Keratinocyte (primary cell): ENCODE measurements around the gene AMMECR1. TPM values are rescaled to one million over a fixed set of nuclear protein-coding genes. Genes with fewer than 3 reads are reported as not detected.

Source experiments
- DNase-seq: peaks from one replicate; pipeline ENCODE4 v3.0.0-alpha.2; 2011; ENCODE audit warnings: low read depth, missing footprints, low spot score
- FAIRE-seq: peaks from 2 replicates; lab custom pipeline; 2011; peaks lifted over from hg19 to GRCh38; lab: Jason Lieb, UNC
- H2AFZ ChIP-seq: 2 replicates; pipeline ENCODE4 v1.6.0; 2012; ENCODE audit warnings: low read length, control low read depth, inconsistent platforms; ENCODE audit not compliant: control insufficient read depth
- H3K27ac ChIP-seq: 2 replicates; pipeline ENCODE4 v1.5.1; 2011; ENCODE audit warnings: low read length; ENCODE audit not compliant: control insufficient read depth, insufficient read depth
- H3K27me3 ChIP-seq: 3 replicates; pipeline ENCODE4 v1.6.0; 2011; ENCODE audit warnings: low read length; ENCODE audit not compliant: control insufficient read depth, insufficient read depth; ENCODE audit errors: extremely low read depth
- H3K36me3 ChIP-seq, 2 experiments: 2 replicates in 1 of 2; 3 replicates in 1 of 2; pipeline ENCODE4 v1.5.1; 2011; ENCODE audit warnings: low read length in 2 of 2, mild to moderate bottlenecking in 1 of 2; ENCODE audit not compliant: control insufficient read depth in 2 of 2, insufficient read depth in 2 of 2; ENCODE audit errors: extremely low read depth in 1 of 2
- H3K4me1 ChIP-seq: 3 replicates; pipeline ENCODE4 v1.5.1; 2011; ENCODE audit warnings: low read length; ENCODE audit not compliant: control insufficient read depth, insufficient read depth; ENCODE audit errors: extremely low read depth
- H3K4me2 ChIP-seq: 3 replicates; pipeline ENCODE4 v1.6.0; 2011; ENCODE audit warnings: low read depth, low read length; ENCODE audit not compliant: control insufficient read depth, insufficient read depth; ENCODE audit errors: extremely low read depth
- H3K4me3 ChIP-seq, 3 experiments: fragments of 200-600 bp in 1 of 3; sonication (generic) in 1 of 3; 2 replicates in 2 of 3; 3 replicates in 1 of 3; pipeline ENCODE4 v1.5.1; 2011 to 2016; ENCODE audit warnings: low read length in 3 of 3, mild to moderate bottlenecking in 3 of 3, control low read depth in 2 of 3, inconsistent platforms in 1 of 3, low read depth in 1 of 3, mixed read lengths in 1 of 3, mixed run types in 1 of 3, moderate library complexity in 1 of 3; ENCODE audit not compliant: control insufficient read depth in 2 of 3, insufficient read depth in 2 of 3; ENCODE audit errors: extremely low read depth in 1 of 3
- H3K79me2 ChIP-seq: 2 replicates; pipeline ENCODE4 v1.6.0; 2012; ENCODE audit warnings: low read length; ENCODE audit not compliant: control insufficient read depth, insufficient read depth
- H3K9ac ChIP-seq: 3 replicates; pipeline ENCODE4 v1.6.0; 2011; ENCODE audit warnings: low read length; ENCODE audit not compliant: control insufficient read depth, insufficient read depth; ENCODE audit errors: extremely low read depth
- H3K9me1 ChIP-seq: 3 replicates; pipeline ENCODE4 v1.6.0; 2011; ENCODE audit warnings: low read length; ENCODE audit not compliant: control insufficient read depth, insufficient read depth; ENCODE audit errors: extremely low read depth
- H3K9me3 ChIP-seq: 2 replicates; pipeline ENCODE4 v1.5.1; 2012; ENCODE audit warnings: low read depth, low read length; ENCODE audit not compliant: control insufficient read depth
- H4K20me1 ChIP-seq: 3 replicates; pipeline ENCODE4 v1.6.0; 2011; ENCODE audit warnings: low read length; ENCODE audit not compliant: control insufficient read depth, insufficient read depth; ENCODE audit errors: extremely low read depth
- EZH2 ChIP-seq: IDR thresholded peaks from one replicate; pipeline ENCODE4 v1.6.1; 2012; ENCODE audit warnings: inconsistent platforms, mild to moderate bottlenecking, low read length, moderate library complexity
- dilution Hi-C: fragments of 300-500 bp; cut with MboI; formaldehyde crosslinking; loops from one replicate; pipeline ENCODE4 v1.7.0; 2020; ENCODE audit warnings: low sequenced_read_pairs; ENCODE audit not compliant: extremely low pct_ligation_motif_present
- polyA plus RNA-seq, 5 experiments: library from polyadenylated mRNA; depleted of rRNA in 3 of 5; stranded (reverse) in 3 of 5; stranded (forward) in 1 of 5; unstranded in 1 of 5; fragments of >200 nt; gene quantifications; 1 replicate in 1 of 5; 2 replicates in 3 of 5; 3 replicates in 1 of 5; pipeline versions ENCODE4 v1.2.1 to v1.2.3, GENCODE V29; 2011 to 2012; ENCODE audit warnings: missing spikeins in 2 of 5, low read depth in 1 of 5, low replicate concordance in 1 of 5
- TF ChIP-seq, protein P1 (sequence below), 3 experiments: IDR thresholded peaks in 1 of 3; conservative IDR thresholded peaks in 1 of 3; optimal IDR thresholded peaks in 1 of 3; 2 replicates in 2 of 3; 3 replicates in 1 of 3; pipeline versions ENCODE3 to v1.5.1; 2011; ENCODE audit warnings: low read length in 3 of 3, mild to moderate bottlenecking in 3 of 3, moderate library complexity in 2 of 3, control low read depth in 1 of 3, inconsistent platforms in 1 of 3; ENCODE audit not compliant: insufficient read depth in 2 of 3; ENCODE audit errors: extremely low read depth in 1 of 3

Gene AMMECR1
- polyA plus RNA-seq, 1 donor (not counting 4 experiments of a cell fraction or from before 2014, with no cell fraction given): 15.5 TPM

DNA sequence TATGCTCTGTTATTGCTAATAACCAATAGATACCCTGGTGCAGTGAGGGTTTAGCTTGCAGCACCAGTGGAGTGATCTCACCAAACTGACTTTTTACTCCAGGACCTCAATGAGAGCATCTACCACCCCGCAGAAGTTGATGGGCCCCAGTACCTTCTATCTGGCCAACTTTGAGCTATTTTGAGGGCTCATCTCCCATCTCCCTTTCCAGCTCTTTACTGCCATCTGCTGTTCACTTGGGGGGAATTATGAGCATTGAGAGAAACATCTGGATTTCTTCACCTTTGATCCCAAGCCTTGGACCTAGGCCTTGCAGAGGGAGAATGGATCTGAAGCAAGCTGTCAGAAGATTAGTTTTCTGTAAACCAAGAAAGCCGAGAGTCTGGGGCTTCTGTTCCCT, 171.4 kb downstream of the AMMECR1 start:
- DNase-seq (no peak), FAIRE-seq (peak; percentile 56)
- no peaks in the 10 kb centered on the region for H3K9me1 ChIP-seq

DNA sequence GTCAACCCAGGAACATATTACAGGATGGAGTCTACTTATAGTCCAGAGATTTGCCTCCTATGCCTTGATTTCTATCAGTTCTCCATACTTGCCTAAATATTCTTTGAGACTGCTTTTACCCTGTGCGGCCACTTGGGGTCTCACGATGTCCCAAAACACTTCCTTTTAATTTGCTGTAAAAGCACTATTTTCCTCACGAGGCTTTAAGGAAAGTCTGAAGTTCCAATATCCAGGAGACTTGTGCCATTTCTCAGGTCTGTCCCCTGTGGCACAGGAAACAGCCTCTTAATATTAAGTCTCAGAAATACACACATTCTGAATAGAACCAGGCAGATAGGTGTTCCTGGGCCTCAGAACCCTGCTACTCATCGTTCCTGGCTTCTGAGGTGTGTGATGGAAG, 172.0 kb downstream of the AMMECR1 start:
- Histone ChIP-seq H4K20me1 (no peaks in the 10 kb centered on the region), H3K4me1 (peaks cover 34% of the 10 kb centered on the region), H2AFZ (no peak overlapping the region), H3K79me2 (no peaks in the 10 kb centered on the region), H3K9me3 (no peaks in the 10 kb centered on the region), H3K4me2 (no peak overlapping the region), H3K4me3 (no peak overlapping the region), H3K9ac (no peak overlapping the region), H3K36me3 (no peaks in the 10 kb centered on the region), H3K27ac (no peak overlapping the region), H3K27me3 (no peaks in the 10 kb centered on the region), H3K9me1 (no peaks in the 10 kb centered on the region)
- peak; percentile 49 for FAIRE-seq
- no peak for DNase-seq
- no peak for TF ChIP-seq EZH2
- TF ChIP-seq, protein P1, sequence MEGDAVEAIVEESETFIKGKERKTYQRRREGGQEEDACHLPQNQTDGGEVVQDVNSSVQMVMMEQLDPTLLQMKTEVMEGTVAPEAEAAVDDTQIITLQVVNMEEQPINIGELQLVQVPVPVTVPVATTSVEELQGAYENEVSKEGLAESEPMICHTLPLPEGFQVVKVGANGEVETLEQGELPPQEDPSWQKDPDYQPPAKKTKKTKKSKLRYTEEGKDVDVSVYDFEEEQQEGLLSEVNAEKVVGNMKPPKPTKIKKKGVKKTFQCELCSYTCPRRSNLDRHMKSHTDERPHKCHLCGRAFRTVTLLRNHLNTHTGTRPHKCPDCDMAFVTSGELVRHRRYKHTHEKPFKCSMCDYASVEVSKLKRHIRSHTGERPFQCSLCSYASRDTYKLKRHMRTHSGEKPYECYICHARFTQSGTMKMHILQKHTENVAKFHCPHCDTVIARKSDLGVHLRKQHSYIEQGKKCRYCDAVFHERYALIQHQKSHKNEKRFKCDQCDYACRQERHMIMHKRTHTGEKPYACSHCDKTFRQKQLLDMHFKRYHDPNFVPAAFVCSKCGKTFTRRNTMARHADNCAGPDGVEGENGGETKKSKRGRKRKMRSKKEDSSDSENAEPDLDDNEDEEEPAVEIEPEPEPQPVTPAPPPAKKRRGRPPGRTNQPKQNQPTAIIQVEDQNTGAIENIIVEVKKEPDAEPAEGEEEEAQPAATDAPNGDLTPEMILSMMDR (optimal IDR thresholded peaks at IDR 0.05 in 1 of 3, IDR thresholded peaks at IDR 0.05 in 1 of 3, conservative IDR thresholded peaks at IDR 0.05 in 1 of 3; ENCODE audit: extremely low read depth in 1 of 3, insufficient read depth in 2 of 3, low read length in 3 of 3): peak; percentile 38 to 55 (median 52)
- dilution Hi-C loops: no loop called here

More for the DNA sequence above, 171.4 kb downstream of the AMMECR1 start:
- Histone ChIP-seq H3K36me3 (no peaks in the 10 kb centered on the region), H3K27ac (no peak overlapping the region), H3K27me3 (no peaks in the 10 kb centered on the region), H4K20me1 (no peaks in the 10 kb centered on the region), H3K9me3 (no peaks in the 10 kb centered on the region), H3K4me2 (no peak overlapping the region), H3K4me1 (peaks cover 34% of the 10 kb centered on the region), H2AFZ (no peak overlapping the region), H3K9ac (no peak overlapping the region), H3K4me3 (no peak overlapping the region), H3K79me2 (no peaks in the 10 kb centered on the region)
- dilution Hi-C loops: no loop called here
- TF ChIP-seq, protein P1 (optimal IDR thresholded peaks at IDR 0.05 in 1 of 3, IDR thresholded peaks at IDR 0.05 in 1 of 3, conservative IDR thresholded peaks at IDR 0.05 in 1 of 3; ENCODE audit: extremely low read depth in 1 of 3, insufficient read depth in 2 of 3, low read length in 3 of 3): peak; percentile 60 to 74 (median 69)
- TF ChIP-seq EZH2: no peak
